ENCODE data around the gene QPRT.
"Not testable (repeated sequence)": the region's sequence is repeated elsewhere in the genome, so short reads cannot be mapped to it uniquely, and the experiment has no call there.

QPRT gene

DNA sequence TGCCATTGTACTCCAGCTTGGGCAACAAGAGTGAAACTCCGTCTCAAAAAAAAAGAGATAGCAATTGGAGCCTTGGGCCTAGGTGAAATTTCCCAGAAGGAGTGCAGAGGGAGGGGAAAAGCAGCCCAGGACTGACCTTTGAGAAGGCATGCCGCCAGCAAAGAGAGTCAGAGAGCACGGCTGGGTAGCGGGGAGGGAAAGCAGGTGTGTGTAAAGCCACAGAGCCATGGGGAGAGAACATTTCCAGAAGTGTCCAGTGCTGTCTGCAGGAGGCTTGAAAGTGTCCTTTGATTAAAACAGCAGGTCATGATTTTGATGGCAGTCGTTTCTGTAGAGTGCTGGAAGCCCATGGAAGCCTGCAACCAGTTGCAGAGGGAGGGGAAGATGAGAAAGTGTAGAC, 58.7 kb downstream of the QPRT start:
- peaks cover 6% of the 10 kb centered on the region; the same call in 1 of the 2 replicates for H3F3A ChIP-seq (ENCODE audit: control insufficient read depth, insufficient read depth)
- H3K9me3 ChIP-seq (ENCODE audit: control insufficient read depth, insufficient read depth, low read length) = no peaks in the 10 kb centered on the region
- H3K36me3 ChIP-seq (ENCODE audit: control insufficient read depth, low read length) = no peaks in the 10 kb centered on the region
- no peaks in the 10 kb centered on the region for H3K79me2 ChIP-seq (ENCODE audit: control insufficient read depth, low read length)
- H3K27ac ChIP-seq (ENCODE audit: low read depth, low read length) = no peak overlapping the region
- H3K4me1 ChIP-seq (ENCODE audit: control insufficient read depth, low read length) = peaks cover 31% of the 10 kb centered on the region
- H4K20me1 ChIP-seq (ENCODE audit: control insufficient read depth, insufficient read depth, low read depth, low read length) = no peaks in the 10 kb centered on the region
- no peaks in the 10 kb centered on the region for H3K9me2 ChIP-seq (replicated peaks; ENCODE audit: control insufficient read depth, low read length)
- H3K4me2 ChIP-seq (ENCODE audit: low read length) = 0 out of 2 replicates have a peak overlapping the region, but pooled peaks have one; percentile 36
- TF ChIP-seq CTCF (IDR thresholded peaks at IDR 0.05; ENCODE audit: low read depth, low read length, poor library complexity, severe bottlenecking) (no peak), EZH2phosphoT487 (IDR thresholded peaks at IDR 0.05; ENCODE audit: borderline replicate concordance, low read length) (no peak)
- H3K27me3 ChIP-seq (ENCODE audit: control insufficient read depth, low read length) = no peaks in the 10 kb centered on the region
- no peak overlapping the region for H3K4me3 ChIP-seq (ENCODE audit: low read length)

- Histone ChIP-seq H3K4me1 (ENCODE audit: control insufficient read depth, low read length) (peaks cover 33% of the 10 kb centered on the region), H3K4me2 (ENCODE audit: low read length) (peak overlapping the region; percentile 36), H3F3A (ENCODE audit: control insufficient read depth, insufficient read depth) (peaks cover 6% of the 10 kb centered on the region; the same call in 1 of the 2 replicates)
Measured at GRCh38 chr16:29738514-29738913, 59.5 kb downstream of the QPRT start.

DNA sequence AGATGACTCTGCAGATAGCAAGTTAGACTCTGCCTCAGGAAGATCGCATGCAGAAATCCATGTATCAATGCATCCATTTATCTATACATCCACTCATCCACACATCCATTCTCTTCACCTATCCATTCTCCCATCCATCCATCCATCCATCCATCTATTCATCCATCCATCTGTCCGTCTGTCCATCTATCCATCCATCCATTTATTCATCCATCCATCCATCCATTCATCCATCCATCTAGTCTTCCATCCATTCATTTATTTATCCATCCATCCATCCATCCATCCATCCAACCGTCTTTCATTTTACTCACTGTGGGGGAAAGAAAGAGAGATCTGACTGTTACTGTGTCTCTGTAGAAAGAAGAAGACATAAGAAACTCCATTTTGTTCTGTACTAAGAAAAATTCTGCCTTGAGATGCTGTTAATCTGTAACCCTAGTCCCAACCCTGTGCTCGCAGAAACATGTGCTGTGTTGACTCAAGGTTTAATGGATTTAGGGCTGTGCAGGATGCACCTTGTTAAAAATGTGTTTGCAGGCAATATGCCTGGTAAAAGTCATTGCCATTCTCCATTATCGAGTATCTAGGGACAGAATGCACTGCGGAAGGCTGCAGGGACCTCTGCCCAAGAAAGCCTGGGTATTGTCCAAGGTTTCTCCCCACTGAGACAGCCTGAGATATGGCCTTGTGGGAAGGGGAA, 61.1 kb downstream of the QPRT start:
- not testable (repeated sequence) for H3K9me3 ChIP-seq (ENCODE audit: control insufficient read depth, insufficient read depth, low read length); H3K27me3 ChIP-seq (ENCODE audit: control insufficient read depth, low read length); H3K4me2 ChIP-seq (ENCODE audit: low read length); H3F3A ChIP-seq (ENCODE audit: control insufficient read depth, insufficient read depth); H3K9me2 ChIP-seq (replicated peaks; ENCODE audit: control insufficient read depth, low read length); H3K27ac ChIP-seq (ENCODE audit: low read depth, low read length); H3K4me3 ChIP-seq (ENCODE audit: low read length); H4K20me1 ChIP-seq (ENCODE audit: control insufficient read depth, insufficient read depth, low read depth, low read length)
- peaks cover 11% of the 10 kb centered on the region for H3K79me2 ChIP-seq (ENCODE audit: control insufficient read depth, low read length)
- peaks cover 14% of the 10 kb centered on the region; the same call in 1 of the 2 replicates for H3K36me3 ChIP-seq (ENCODE audit: control insufficient read depth, low read length)
- H3K4me1 ChIP-seq (ENCODE audit: control insufficient read depth, low read length) = peaks cover 36% of the 10 kb centered on the region

More at GRCh38 chr16:29738514-29738913, 59.5 kb downstream of the QPRT start:
- no peaks in the 10 kb centered on the region for H4K20me1 ChIP-seq (ENCODE audit: control insufficient read depth, insufficient read depth, low read depth, low read length)
- H3K9me2 ChIP-seq (replicated peaks; ENCODE audit: control insufficient read depth, low read length) = no peaks in the 10 kb centered on the region
- no peaks in the 10 kb centered on the region for H3K27me3 ChIP-seq (ENCODE audit: control insufficient read depth, low read length)
- peaks cover 3% of the 10 kb centered on the region; the same call in 1 of the 2 replicates for H3K36me3 ChIP-seq (ENCODE audit: control insufficient read depth, low read length)
- TF ChIP-seq CTCF (IDR thresholded peaks at IDR 0.05; ENCODE audit: low read depth, low read length, poor library complexity, severe bottlenecking) (no peak), EZH2phosphoT487 (IDR thresholded peaks at IDR 0.05; ENCODE audit: borderline replicate concordance, low read length) (no peak)
- peak overlapping the region; percentile 20 for H3K27ac ChIP-seq (ENCODE audit: low read depth, low read length)
- H3K4me3 ChIP-seq (ENCODE audit: low read length) = 0 out of 2 replicates have a peak overlapping the region, but pooled peaks have one; percentile 6
- H3K9me3 ChIP-seq (ENCODE audit: control insufficient read depth, insufficient read depth, low read length) = no peaks in the 10 kb centered on the region
- H3K79me2 ChIP-seq (ENCODE audit: control insufficient read depth, low read length) = no peaks in the 10 kb centered on the region

GRCh38 chr16:29740630-29741015, 61.6 kb downstream of the QPRT start:
- not testable (repeated sequence) for H4K20me1 ChIP-seq (ENCODE audit: control insufficient read depth, insufficient read depth, low read depth, low read length); H3K9me2 ChIP-seq (replicated peaks; ENCODE audit: control insufficient read depth, low read length); H3K27ac ChIP-seq (ENCODE audit: low read depth, low read length); H3K27me3 ChIP-seq (ENCODE audit: control insufficient read depth, low read length); H3F3A ChIP-seq (ENCODE audit: control insufficient read depth, insufficient read depth); H3K9me3 ChIP-seq (ENCODE audit: control insufficient read depth, insufficient read depth, low read length); H3K4me2 ChIP-seq (ENCODE audit: low read length); H3K4me3 ChIP-seq (ENCODE audit: low read length)
- peaks cover 42% of the 10 kb centered on the region for H3K4me1 ChIP-seq (ENCODE audit: control insufficient read depth, low read length)
- H3K79me2 ChIP-seq (ENCODE audit: control insufficient read depth, low read length) = peaks cover 17% of the 10 kb centered on the region
- H3K36me3 ChIP-seq (ENCODE audit: control insufficient read depth, low read length) = peaks cover 14% of the 10 kb centered on the region; the same call in 1 of the 2 replicates

Measured in DOHH2 (cell line).